OCI-LY1 (cell line): ENCODE results near the gene STX18.
A peak's percentile ranks its signal among the peaks of the same experiment; 100 is the strongest.

ENCODE experiments used
- H2AFZ ChIP-seq: fragments of 200-600 bp; sonication (generic), shearing (Covaris generic); 2 replicates; pipeline ENCODE4 v1.6.0; 2014; ENCODE audit warnings: antibody characterized with exemption, mild to moderate bottlenecking, low read length
- H3F3A ChIP-seq: fragments of 200-600 bp; sonication (generic), shearing (Covaris generic); 2 replicates; pipeline ENCODE4 v1.6.0; 2014; ENCODE audit warnings: mild to moderate bottlenecking, antibody characterized with exemption, low read length, moderate library complexity; ENCODE audit not compliant: insufficient read depth
- H3K27ac ChIP-seq: fragments of 200-600 bp; sonication (generic); 2 replicates; pipeline ENCODE4 v1.5.1; 2014; ENCODE audit warnings: low read length, mixed run types, mild to moderate bottlenecking, low read depth; ENCODE audit not compliant: poor library complexity, severe bottlenecking
- H3K27me3 ChIP-seq: fragments of 200-600 bp; sonication (generic); 2 replicates; pipeline ENCODE4 v1.6.0; 2014; ENCODE audit warnings: antibody characterized with exemption, mild to moderate bottlenecking, low read length, moderate library complexity; ENCODE audit not compliant: insufficient read depth
- H3K36me3 ChIP-seq: fragments of 200-600 bp; sonication (generic); 2 replicates; pipeline ENCODE4 v1.6.1; 2014; ENCODE audit warnings: mild to moderate bottlenecking, antibody characterized with exemption, low read length, moderate library complexity, mixed read lengths; ENCODE audit not compliant: insufficient read depth
- H3K4me1 ChIP-seq: fragments of 200-600 bp; sonication (generic); 2 replicates; pipeline ENCODE4 v1.5.1; 2014; ENCODE audit warnings: mild to moderate bottlenecking, low read length, moderate library complexity; ENCODE audit not compliant: insufficient read depth, severe bottlenecking
- H3K4me2 ChIP-seq: fragments of 200-600 bp; sonication (generic), shearing (Covaris generic); 2 replicates; pipeline ENCODE4 v1.6.1; 2014; ENCODE audit warnings: low read length
- H3K4me3 ChIP-seq: fragments of 200-600 bp; sonication (generic); 2 replicates; pipeline ENCODE4 v1.5.1; 2014; ENCODE audit warnings: low read length, low read depth, mild to moderate bottlenecking, mixed read lengths; ENCODE audit not compliant: poor library complexity, severe bottlenecking
- H3K79me2 ChIP-seq: fragments of 200-600 bp; shearing (Covaris generic); 2 replicates; pipeline ENCODE4 v1.6.1; 2016; ENCODE audit warnings: mixed run types, low read length, mixed read lengths; ENCODE audit not compliant: insufficient read depth
- H3K9ac ChIP-seq: fragments of 200-600 bp; sonication (generic), shearing (Covaris generic); 2 replicates; pipeline ENCODE4 v1.6.1; 2014; ENCODE audit warnings: mild to moderate bottlenecking, low read length, mixed read lengths
- H3K9me2 ChIP-seq: fragments of 200-600 bp; sonication (generic), shearing (Covaris generic); 2 replicates; pipeline ENCODE4 v1.6.1; 2014; ENCODE audit warnings: low read depth, mild to moderate bottlenecking, low read length, mixed read lengths
- H3K9me3 ChIP-seq: fragments of 200-600 bp; shearing (Covaris generic); 2 replicates; pipeline ENCODE4 v1.6.1; 2014; ENCODE audit warnings: low read length, mixed read lengths
- H4K20me1 ChIP-seq: fragments of 200-600 bp; sonication (generic), shearing (Covaris generic); 2 replicates; pipeline ENCODE4 v1.6.0; 2016; ENCODE audit warnings: mild to moderate bottlenecking, low read length; ENCODE audit not compliant: insufficient read depth
- EZH2 ChIP-seq: fragments of 200-600 bp; sonication (generic), shearing (Covaris generic); IDR thresholded peaks from 2 replicates; pipeline ENCODE4 v1.8.0; 2017; ENCODE audit warnings: borderline replicate concordance, mixed run types, mild to moderate bottlenecking, antibody characterized with exemption, low read length, moderate library complexity, mixed read lengths
- TF ChIP-seq, protein P1 (sequence below): fragments of 200-600 bp; sonication (generic), shearing (Covaris generic); IDR thresholded peaks from 2 replicates; pipeline ENCODE4 v1.5.1; 2017; ENCODE audit warnings: mild to moderate bottlenecking, antibody characterized with exemption, low read length, moderate library complexity, mixed read lengths

STX18 gene

GRCh38 chr4:4491396-4491893 lies 50.4 kb downstream of the STX18 start:
- Histone ChIP-seq H4K20me1 (no peaks in the 10 kb centered on the region), H3K36me3 (no peaks in the 10 kb centered on the region), H3K4me3 (peak overlapping the region; percentile 37), H3F3A (no peaks in the 10 kb centered on the region), H3K9me3 (no peaks in the 10 kb centered on the region), H3K9me2 (no peaks in the 10 kb centered on the region), H3K4me2 (peak overlapping the region; percentile 50), H3K79me2 (no peaks in the 10 kb centered on the region), H3K9ac (peak overlapping the region; percentile 44; the same call in 1 of the 2 replicates), H2AFZ (no peak overlapping the region), H3K27ac (peak overlapping the region; percentile 67), H3K4me1 (peaks cover 45% of the 10 kb centered on the region), H3K27me3 (no peaks in the 10 kb centered on the region)
- TF ChIP-seq, protein P1, sequence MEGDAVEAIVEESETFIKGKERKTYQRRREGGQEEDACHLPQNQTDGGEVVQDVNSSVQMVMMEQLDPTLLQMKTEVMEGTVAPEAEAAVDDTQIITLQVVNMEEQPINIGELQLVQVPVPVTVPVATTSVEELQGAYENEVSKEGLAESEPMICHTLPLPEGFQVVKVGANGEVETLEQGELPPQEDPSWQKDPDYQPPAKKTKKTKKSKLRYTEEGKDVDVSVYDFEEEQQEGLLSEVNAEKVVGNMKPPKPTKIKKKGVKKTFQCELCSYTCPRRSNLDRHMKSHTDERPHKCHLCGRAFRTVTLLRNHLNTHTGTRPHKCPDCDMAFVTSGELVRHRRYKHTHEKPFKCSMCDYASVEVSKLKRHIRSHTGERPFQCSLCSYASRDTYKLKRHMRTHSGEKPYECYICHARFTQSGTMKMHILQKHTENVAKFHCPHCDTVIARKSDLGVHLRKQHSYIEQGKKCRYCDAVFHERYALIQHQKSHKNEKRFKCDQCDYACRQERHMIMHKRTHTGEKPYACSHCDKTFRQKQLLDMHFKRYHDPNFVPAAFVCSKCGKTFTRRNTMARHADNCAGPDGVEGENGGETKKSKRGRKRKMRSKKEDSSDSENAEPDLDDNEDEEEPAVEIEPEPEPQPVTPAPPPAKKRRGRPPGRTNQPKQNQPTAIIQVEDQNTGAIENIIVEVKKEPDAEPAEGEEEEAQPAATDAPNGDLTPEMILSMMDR: no peak
- no peak for TF ChIP-seq EZH2

GRCh38 chr4:4490816-4491215 lies 51.0 kb downstream of the STX18 start:
- Histone ChIP-seq H3K4me3 (no peak overlapping the region), H3K9me2 (no peaks in the 10 kb centered on the region), H3K4me1 (peaks cover 45% of the 10 kb centered on the region), H3K79me2 (no peaks in the 10 kb centered on the region), H2AFZ (no peak overlapping the region), H3K27me3 (no peaks in the 10 kb centered on the region), H3K9me3 (no peaks in the 10 kb centered on the region), H3K27ac (no peak overlapping the region), H3K9ac (no peak overlapping the region), H3K4me2 (peak overlapping the region; percentile 50; the same call in 1 of the 2 replicates), H3F3A (no peaks in the 10 kb centered on the region), H4K20me1 (no peaks in the 10 kb centered on the region), H3K36me3 (no peaks in the 10 kb centered on the region)
- TF ChIP-seq, protein P1: no peak
- no peak for TF ChIP-seq EZH2

GRCh38 chr4:4490041-4490440 lies 51.8 kb downstream of the STX18 start:
- Histone ChIP-seq H3K4me1 (peaks cover 45% of the 10 kb centered on the region), H3K36me3 (no peaks in the 10 kb centered on the region), H3K27ac (no peak overlapping the region), H3K27me3 (no peaks in the 10 kb centered on the region), H3K4me3 (no peak overlapping the region), H3K9me3 (no peaks in the 10 kb centered on the region), H4K20me1 (no peaks in the 10 kb centered on the region), H3F3A (no peaks in the 10 kb centered on the region), H3K4me2 (no peak overlapping the region), H3K9ac (no peak overlapping the region), H3K9me2 (no peaks in the 10 kb centered on the region), H3K79me2 (no peaks in the 10 kb centered on the region), H2AFZ (no peak overlapping the region)
- TF ChIP-seq, protein P1: no peak
- TF ChIP-seq EZH2: no peak
